Natural killer cell (primary cell): ENCODE results near the gene TTC27. TPM values are rescaled to one million over a fixed set of nuclear protein-coding genes. Genes with fewer than 3 reads are reported as not detected.

Experiments used
- ATAC-seq, 3 donors: fragments of 150-1000 bp in 2 of 3; fragments of 200-7000 bp in 1 of 3; cut with Tn5 transposase; 1 replicate in 1 of 3; 2 replicates in 2 of 3; pipeline ENCODE4 v1.10.0; 2021; ENCODE audit warnings: mild to moderate bottlenecking in 2 of 3, moderate library complexity in 2 of 3
- DNase-seq, 2 donors: peaks; one replicate each; pipeline versions ENCODE4 v3.0.0 to v3.0.0-alpha.2; 2013 to 2021; ENCODE audit warnings: mixed read lengths in 1 of 2
- H3K27ac ChIP-seq: one replicate; pipeline ENCODE4 v1.5.1; 2013; ENCODE audit warnings: mild to moderate bottlenecking, low read length
- H3K27me3 ChIP-seq: one replicate; pipeline ENCODE4 v1.6.1; 2013; ENCODE audit warnings: low read length; ENCODE audit not compliant: control insufficient read depth, insufficient read depth
- H3K36me3 ChIP-seq: one replicate; pipeline ENCODE4 v1.6.1; 2013; ENCODE audit warnings: low read length; ENCODE audit not compliant: control insufficient read depth, insufficient read depth
- H3K4me1 ChIP-seq: one replicate; pipeline ENCODE4 v1.6.1; 2013; ENCODE audit warnings: low read length; ENCODE audit not compliant: control insufficient read depth, insufficient read depth
- H3K4me3 ChIP-seq: one replicate; pipeline ENCODE4 v1.5.1; 2013; ENCODE audit warnings: low read length
- H3K9me3 ChIP-seq: one replicate; pipeline ENCODE4 v1.6.1; 2013; ENCODE audit warnings: low read length; ENCODE audit not compliant: control insufficient read depth, insufficient read depth
- H3K27ac Mint-ChIP-seq, 2 donors: one replicate each; pipeline ENCODE4 v1.8.0; 2022; ENCODE audit warnings: mild to moderate bottlenecking in 2 of 2, mixed read lengths in 2 of 2, moderate library complexity in 1 of 2
- H3K27me3 Mint-ChIP-seq, 2 donors: one replicate each; pipeline ENCODE4 v1.8.0; 2022; ENCODE audit warnings: low read depth in 2 of 2, mixed read lengths in 2 of 2
- H3K36me3 Mint-ChIP-seq: one replicate; pipeline ENCODE4 v1.8.0; 2022; ENCODE audit warnings: mixed read lengths
- H3K4me1 Mint-ChIP-seq, 2 donors: one replicate each; pipeline ENCODE4 v1.8.0; 2022; ENCODE audit warnings: mixed read lengths in 2 of 2
- H3K4me3 Mint-ChIP-seq: one replicate; pipeline ENCODE4 v1.8.0; 2022; ENCODE audit warnings: mild to moderate bottlenecking, moderate library complexity, mixed read lengths
- H3K9me3 Mint-ChIP-seq, 2 donors: one replicate each; pipeline ENCODE4 v1.8.0; 2022; ENCODE audit warnings: mixed read lengths in 2 of 2
- WGBS: methylation state at CpG from one replicate; pipeline ENCODE4 v1.1.7; 2013; ENCODE audit warnings: missing lambda C conversion rate; ENCODE audit not compliant: insufficient coverage; 5-methylcytosine and 5-hydroxymethylcytosine counted together
- intact Hi-C: fragments of 100-400 bp; cut with micrococcal nuclease; formaldehyde crosslinking; loops from one replicate; pipeline ENCODE4 v1.14.2; 2022
- total RNA-seq, 4 donors: library from RNA; stranded (reverse); fragments of 120-200 nt in 1 of 4; gene quantifications; one replicate each; pipeline versions ENCODE4 v1.2.3 to v1.2.4, GENCODE V29; 2013 to 2022
- TF ChIP-seq, protein P1 (sequence below): fragments of 200-600 bp; IDR thresholded peaks from one replicate; pipeline ENCODE4 v1.8.0; 2022; ENCODE audit warnings: antibody characterized with exemption

The TTC27 gene
- total RNA-seq, 3 donors from 2014 or later (not counting 1 experiment from before 2014, with no cell fraction given): 13.7 to 14.6 (median 14.1) TPM

- Mint-ChIP-seq H3K4me3 (no peak overlapping the region), H3K9me3 (no peaks in the 10 kb centered on the region), H3K27ac (no peak overlapping the region), H3K4me1 (no peaks in the 10 kb centered on the region), H3K27me3 (no peaks in the 10 kb centered on the region), H3K36me3 (no peaks in the 10 kb centered on the region)
- no peak for DNase-seq
- Histone ChIP-seq H3K36me3 (peaks cover 51% of the 10 kb centered on the region), H3K9me3 (no peaks in the 10 kb centered on the region), H3K27ac (no peak overlapping the region), H3K4me1 (no peaks in the 10 kb centered on the region), H3K4me3 (no peak overlapping the region), H3K27me3 (no peaks in the 10 kb centered on the region)
- intact Hi-C loops: no loop called here
- WGBS: 99% methylated on average over 5 of the region's 5 CpGs
- ATAC-seq: no peak
- TF ChIP-seq, protein P1, sequence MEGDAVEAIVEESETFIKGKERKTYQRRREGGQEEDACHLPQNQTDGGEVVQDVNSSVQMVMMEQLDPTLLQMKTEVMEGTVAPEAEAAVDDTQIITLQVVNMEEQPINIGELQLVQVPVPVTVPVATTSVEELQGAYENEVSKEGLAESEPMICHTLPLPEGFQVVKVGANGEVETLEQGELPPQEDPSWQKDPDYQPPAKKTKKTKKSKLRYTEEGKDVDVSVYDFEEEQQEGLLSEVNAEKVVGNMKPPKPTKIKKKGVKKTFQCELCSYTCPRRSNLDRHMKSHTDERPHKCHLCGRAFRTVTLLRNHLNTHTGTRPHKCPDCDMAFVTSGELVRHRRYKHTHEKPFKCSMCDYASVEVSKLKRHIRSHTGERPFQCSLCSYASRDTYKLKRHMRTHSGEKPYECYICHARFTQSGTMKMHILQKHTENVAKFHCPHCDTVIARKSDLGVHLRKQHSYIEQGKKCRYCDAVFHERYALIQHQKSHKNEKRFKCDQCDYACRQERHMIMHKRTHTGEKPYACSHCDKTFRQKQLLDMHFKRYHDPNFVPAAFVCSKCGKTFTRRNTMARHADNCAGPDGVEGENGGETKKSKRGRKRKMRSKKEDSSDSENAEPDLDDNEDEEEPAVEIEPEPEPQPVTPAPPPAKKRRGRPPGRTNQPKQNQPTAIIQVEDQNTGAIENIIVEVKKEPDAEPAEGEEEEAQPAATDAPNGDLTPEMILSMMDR: no peak
Measured at GRCh38 chr2:32641180-32641579, 13.3 kb downstream of the TTC27 start.

GRCh38 chr2:32647180-32647651 lies 19.4 kb downstream of the TTC27 start:
- no peaks in the 10 kb centered on the region for H3K9me3 ChIP-seq
- DNase-seq (no peak), ATAC-seq (no peak)
- no peaks in the 10 kb centered on the region for H3K27me3 Mint-ChIP-seq
- no peaks in the 10 kb centered on the region for H3K4me1 ChIP-seq
- no peak overlapping the region for H3K27ac ChIP-seq
- intact Hi-C loops: no loop called here
- no peaks in the 10 kb centered on the region for H3K27me3 ChIP-seq
- no peaks in the 10 kb centered on the region for H3K4me1 Mint-ChIP-seq
- no peaks in the 10 kb centered on the region for H3K9me3 Mint-ChIP-seq
- over 99% methylated on average over 5 of the region's 5 CpGs for WGBS
- H3K4me3 ChIP-seq: no peak overlapping the region
- H3K36me3 Mint-ChIP-seq: no peaks in the 10 kb centered on the region
- no peak overlapping the region for H3K27ac Mint-ChIP-seq
- H3K36me3 ChIP-seq: peaks cover 33% of the 10 kb centered on the region
- H3K4me3 Mint-ChIP-seq: no peak overlapping the region
- TF ChIP-seq, protein P1: no peak

DNA sequence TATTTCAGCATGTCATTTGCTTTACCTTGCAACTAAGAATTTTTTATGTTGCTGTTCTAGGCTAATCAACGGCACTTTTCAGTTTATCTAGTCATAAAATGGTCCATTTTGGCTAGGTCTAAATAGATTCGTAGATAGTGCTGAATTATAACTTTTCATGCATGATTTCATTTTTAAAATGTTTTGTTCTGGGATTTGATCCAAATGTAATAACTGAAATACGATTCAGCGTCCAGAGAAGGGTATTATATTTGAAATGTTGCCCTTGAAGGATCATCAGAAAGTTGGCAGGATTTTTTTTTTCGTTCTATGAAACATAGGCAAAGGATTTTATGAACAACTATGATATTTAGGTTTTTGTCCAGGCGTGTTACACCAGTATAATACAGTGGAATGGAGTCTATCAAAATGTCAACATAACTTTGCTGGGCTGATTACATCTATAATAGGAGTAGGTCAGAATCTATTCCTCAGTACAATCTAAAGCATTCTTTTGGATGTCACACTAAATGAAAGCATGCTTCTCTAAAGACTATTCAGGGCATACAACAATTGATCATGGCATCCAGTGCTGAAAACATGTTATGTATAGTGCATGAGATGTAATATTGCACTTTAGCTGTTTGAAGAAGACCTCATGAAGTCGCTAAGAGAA lies 24.8 kb downstream of the TTC27 start:
- Mint-ChIP-seq H3K27ac (no peak overlapping the region), H3K27me3 (no peaks in the 10 kb centered on the region), H3K4me1 (no peaks in the 10 kb centered on the region), H3K4me3 (no peak overlapping the region), H3K9me3 (no peaks in the 10 kb centered on the region), H3K36me3 (no peaks in the 10 kb centered on the region)
- Histone ChIP-seq H3K27me3 (no peaks in the 10 kb centered on the region), H3K4me1 (no peaks in the 10 kb centered on the region), H3K4me3 (no peak overlapping the region), H3K36me3 (peaks cover 31% of the 10 kb centered on the region), H3K27ac (no peak overlapping the region), H3K9me3 (no peaks in the 10 kb centered on the region)
- DNase-seq: no peak
- ATAC-seq: no peak
- intact Hi-C loops: no loop called here
- TF ChIP-seq, protein P1: no peak
- WGBS: 97% methylated on average over 6 of the region's 7 CpGs

DNA sequence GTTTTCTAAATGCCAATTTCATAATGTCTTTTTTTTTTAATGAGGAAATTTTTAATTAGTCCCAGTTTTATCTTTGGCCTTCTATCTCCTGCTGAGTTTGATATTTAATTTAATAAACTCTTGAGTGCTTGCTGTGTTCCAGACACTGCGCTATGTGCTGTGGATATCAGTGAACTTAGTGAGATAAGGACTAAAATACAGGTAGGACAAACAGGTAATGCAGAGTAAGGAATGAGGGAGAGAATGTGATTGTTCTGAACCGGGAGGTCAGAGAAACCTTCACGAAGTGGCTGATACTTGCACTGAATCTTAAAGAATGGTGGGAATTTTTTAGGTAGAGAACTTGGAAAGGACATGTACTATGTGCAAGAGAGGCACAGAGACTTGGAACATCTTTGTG lies 28.2 kb downstream of the TTC27 start:
- ATAC-seq (no peak), DNase-seq (no peak)
- Mint-ChIP-seq H3K36me3 (no peaks in the 10 kb centered on the region), H3K27ac (no peak overlapping the region), H3K9me3 (no peaks in the 10 kb centered on the region), H3K27me3 (no peaks in the 10 kb centered on the region), H3K4me3 (no peak overlapping the region), H3K4me1 (peaks cover 3 to 6% of the 10 kb centered on the region in 2 donors)
- H3K27me3 ChIP-seq: no peaks in the 10 kb centered on the region
- TF ChIP-seq, protein P1: no peak
- H3K36me3 ChIP-seq: peaks cover 18% of the 10 kb centered on the region
- no peaks in the 10 kb centered on the region for H3K9me3 ChIP-seq
- H3K4me1 ChIP-seq: no peaks in the 10 kb centered on the region
- WGBS: 94% methylated on average over 3 of the region's 3 CpGs
- intact Hi-C loops: no loop called here
- no peak overlapping the region for H3K4me3 ChIP-seq
- no peak overlapping the region for H3K27ac ChIP-seq
